Lung (tissue), 12 donors: ENCODE results near the gene PPP1R1C. TPM values are rescaled to one million over a fixed set of nuclear protein-coding genes. Genes with fewer than 3 reads are reported as not detected.

Source experiments
- ATAC-seq: fragments of 200-7000 bp; cut with Tn5 transposase; one replicate; pipeline ENCODE4 v1.9.1; 2020; ENCODE audit warnings: moderate number of reproducible peaks; ENCODE audit not compliant: insufficient read depth, low FRiP score
- DNase-seq, 3 donors: peaks; one replicate each; pipeline ENCODE4 v3.0.0-alpha.2; 2013 to 2017
- H3K27ac ChIP-seq, 2 donors: one replicate each; pipeline ENCODE4 v1.5.1; 2013; ENCODE audit warnings: mild to moderate bottlenecking in 2 of 2, moderate library complexity in 2 of 2, control low read depth in 1 of 2, inconsistent platforms in 1 of 2, low read depth in 1 of 2, low read length in 1 of 2
- H3K27me3 ChIP-seq, 3 donors: one replicate each; pipeline ENCODE4 v1.5.1; 2013; ENCODE audit warnings: low read length in 2 of 3; ENCODE audit not compliant: control insufficient read depth in 3 of 3, insufficient read depth in 3 of 3
- H3K36me3 ChIP-seq, 4 donors: one replicate each; pipeline ENCODE4 v1.5.1; 2013; ENCODE audit warnings: low read length in 4 of 4, mild to moderate bottlenecking in 1 of 4, moderate library complexity in 1 of 4; ENCODE audit not compliant: control insufficient read depth in 4 of 4, insufficient read depth in 4 of 4
- H3K4me1 ChIP-seq, 5 donors: one replicate each; pipeline ENCODE4 v1.5.1; 2013; ENCODE audit warnings: low read length in 5 of 5, mild to moderate bottlenecking in 2 of 5, moderate library complexity in 1 of 5; ENCODE audit not compliant: control insufficient read depth in 5 of 5, insufficient read depth in 5 of 5
- H3K4me3 ChIP-seq: one replicate; pipeline ENCODE4 v1.5.1; 2013; ENCODE audit warnings: mild to moderate bottlenecking, control low read depth, moderate library complexity
- H3K9ac ChIP-seq, 2 donors: one replicate each; pipeline ENCODE4 v1.5.1; 2013; ENCODE audit warnings: low read length in 2 of 2, control low read depth in 1 of 2; ENCODE audit not compliant: insufficient read depth in 1 of 2
- H3K9me3 ChIP-seq, 4 donors: one replicate each; pipeline ENCODE4 v1.5.1; 2013; ENCODE audit warnings: low read length in 3 of 4, mild to moderate bottlenecking in 1 of 4, moderate library complexity in 1 of 4; ENCODE audit not compliant: control insufficient read depth in 4 of 4, insufficient read depth in 3 of 4
- WGBS, 2 donors: extraction: QIAGEN DNeasy Blood & Tissue Kit; methylation state at CpG; one replicate each; pipeline ENCODE4 v1.1.7; 2013; 5-methylcytosine and 5-hydroxymethylcytosine counted together
- polyA plus RNA-seq, 2 donors: library from polyadenylated mRNA; stranded (reverse); fragments of 200-250 nt; gene quantifications; one replicate each; pipeline ENCODE4 v1.2.1, GENCODE V29; 2013
- total RNA-seq, 2 donors: library from RNA; depleted of rRNA in 1 of 2; stranded (reverse); fragments of >200 nt in 1 of 2; gene quantifications; one replicate each; pipeline ENCODE4 v1.2.1, GENCODE V29; 2014 to 2021
- TF ChIP-seq, protein P1 (sequence below): IDR thresholded peaks from 2 replicates; pipeline ENCODE4 v1.5.1; 2012; ENCODE audit warnings: mild to moderate bottlenecking; ENCODE audit errors: control extremely low read depth, extremely low read depth
- donor health status: control.
- donor health status: control.
- donor health status: Bipolar disorder and iron deficiency.
- donor health status: healthy.
- donor health status: DM: yes; HTN: yes; CAD: no.

PPP1R1C gene
- total and polyA plus RNA-seq, 4 donors = 1.2 to 6.3 (median 4.5) TPM

DNA sequence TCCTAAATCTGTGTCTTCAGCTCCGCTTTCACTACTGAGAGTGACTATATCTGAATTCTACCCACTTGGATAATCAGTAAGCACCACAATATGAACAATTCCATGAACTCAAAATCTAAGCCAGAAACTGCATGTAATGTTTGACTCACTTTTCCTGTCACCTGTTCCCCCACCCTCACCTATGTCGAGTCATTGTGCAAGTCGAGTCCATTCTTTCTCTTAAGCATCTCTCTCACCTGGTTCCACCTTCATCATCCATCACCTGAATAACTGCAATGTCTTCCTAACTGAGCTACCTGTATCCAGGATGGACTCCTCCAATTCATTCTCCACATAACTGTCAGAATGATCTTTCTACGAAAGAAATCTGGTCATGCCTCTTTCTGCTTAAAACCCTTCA, 58.2 kb downstream of the PPP1R1C start:
- Histone ChIP-seq H3K27me3 (no peaks in the 10 kb centered on the region), H3K36me3 (no peaks in the 10 kb centered on the region), H3K9ac (no peak overlapping the region), H3K4me3 (no peak overlapping the region), H3K27ac (no peak overlapping the region), H3K4me1 (no peaks in the 10 kb centered on the region), H3K9me3 (no peaks in the 10 kb centered on the region)
- 88 to 93% methylated on average over 4 of the region's 4 CpGs for WGBS, 2 donors
- no peak for ATAC-seq
- DNase-seq = no peak
- TF ChIP-seq, protein P1, sequence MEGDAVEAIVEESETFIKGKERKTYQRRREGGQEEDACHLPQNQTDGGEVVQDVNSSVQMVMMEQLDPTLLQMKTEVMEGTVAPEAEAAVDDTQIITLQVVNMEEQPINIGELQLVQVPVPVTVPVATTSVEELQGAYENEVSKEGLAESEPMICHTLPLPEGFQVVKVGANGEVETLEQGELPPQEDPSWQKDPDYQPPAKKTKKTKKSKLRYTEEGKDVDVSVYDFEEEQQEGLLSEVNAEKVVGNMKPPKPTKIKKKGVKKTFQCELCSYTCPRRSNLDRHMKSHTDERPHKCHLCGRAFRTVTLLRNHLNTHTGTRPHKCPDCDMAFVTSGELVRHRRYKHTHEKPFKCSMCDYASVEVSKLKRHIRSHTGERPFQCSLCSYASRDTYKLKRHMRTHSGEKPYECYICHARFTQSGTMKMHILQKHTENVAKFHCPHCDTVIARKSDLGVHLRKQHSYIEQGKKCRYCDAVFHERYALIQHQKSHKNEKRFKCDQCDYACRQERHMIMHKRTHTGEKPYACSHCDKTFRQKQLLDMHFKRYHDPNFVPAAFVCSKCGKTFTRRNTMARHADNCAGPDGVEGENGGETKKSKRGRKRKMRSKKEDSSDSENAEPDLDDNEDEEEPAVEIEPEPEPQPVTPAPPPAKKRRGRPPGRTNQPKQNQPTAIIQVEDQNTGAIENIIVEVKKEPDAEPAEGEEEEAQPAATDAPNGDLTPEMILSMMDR = no peak

DNA sequence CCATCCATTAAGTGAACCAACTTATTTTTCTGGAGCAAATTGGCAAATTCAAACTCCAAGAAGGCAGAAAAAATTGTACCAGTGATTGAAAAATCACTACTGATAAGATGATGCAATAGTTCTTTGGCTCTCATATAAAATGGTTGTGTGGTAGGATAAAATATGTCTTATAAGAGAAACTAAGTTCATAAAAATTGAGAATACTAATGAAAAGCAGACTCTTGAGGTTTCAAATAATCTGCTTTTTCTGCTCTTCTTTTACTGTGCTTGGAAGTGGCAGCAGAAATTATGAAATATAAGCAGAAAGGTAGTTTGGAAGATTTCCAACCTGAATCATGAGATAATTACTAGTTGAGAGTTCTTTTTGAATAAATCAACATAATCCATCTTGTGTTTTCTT, 61.9 kb downstream of the PPP1R1C start:
- Histone ChIP-seq H3K27me3 (no peaks in the 10 kb centered on the region), H3K27ac (no peak overlapping the region), H3K4me3 (no peak overlapping the region), H3K9me3 (no peaks in the 10 kb centered on the region), H3K9ac (no peak overlapping the region), H3K4me1 (no peaks in the 10 kb centered on the region), H3K36me3 (no peaks in the 10 kb centered on the region)
- TF ChIP-seq, protein P1 = no peak
- DNase-seq = no peak
- no peak for ATAC-seq

DNA sequence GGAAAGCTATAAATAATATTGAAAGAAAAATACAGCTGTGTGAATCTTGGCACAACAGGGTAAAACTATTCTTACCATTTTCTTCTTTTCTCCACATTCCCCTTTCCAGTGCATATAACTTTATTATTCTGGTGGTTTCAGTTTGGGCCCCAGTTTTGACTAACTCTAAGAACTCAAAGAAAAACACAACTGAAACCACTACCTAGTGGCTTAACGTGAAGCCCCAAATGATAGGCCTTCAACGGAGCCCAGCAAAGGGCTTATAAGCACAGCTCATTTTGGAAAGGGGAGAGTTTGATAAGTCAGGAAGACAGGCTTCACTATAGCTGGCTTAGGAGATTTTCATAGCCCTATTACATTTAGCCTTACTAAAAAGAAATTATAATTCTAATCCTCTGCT, 62.4 kb downstream of the PPP1R1C start:
- ATAC-seq (no peak), DNase-seq (no peak)
- TF ChIP-seq, protein P1 = no peak
- H3K27ac ChIP-seq = no peak overlapping the region
- no peak overlapping the region for H3K9ac ChIP-seq
- no peaks in the 10 kb centered on the region for H3K36me3 ChIP-seq
- H3K4me3 ChIP-seq = no peak overlapping the region
- WGBS, 2 donors = 92 to 96% methylated on average over 2 of the region's 2 CpGs
- H3K27me3 ChIP-seq = no peaks in the 10 kb centered on the region
- H3K4me1 ChIP-seq = no peaks in the 10 kb centered on the region
- no peaks in the 10 kb centered on the region for H3K9me3 ChIP-seq

DNA sequence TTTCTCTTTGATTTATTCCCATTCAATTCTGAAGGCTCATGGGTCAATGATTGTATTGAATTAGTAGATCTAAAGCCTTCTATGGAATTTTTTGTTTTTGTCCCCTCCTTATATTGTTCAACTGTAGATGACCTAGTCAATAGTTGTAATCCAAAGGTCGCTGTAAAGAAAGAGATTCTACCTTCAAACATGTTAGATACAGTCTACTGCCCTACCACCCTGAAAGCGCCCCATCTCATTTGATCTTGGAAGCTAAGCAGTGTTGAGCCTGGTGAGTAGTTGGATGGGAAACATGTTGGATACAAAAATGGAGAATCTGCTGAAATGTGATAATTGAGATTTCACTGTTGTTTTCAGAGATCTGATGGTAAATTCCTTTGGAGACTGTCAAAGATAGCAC, 63.0 kb downstream of the PPP1R1C start:
- H3K4me1 ChIP-seq = no peaks in the 10 kb centered on the region
- no peak overlapping the region for H3K4me3 ChIP-seq
- H3K27ac ChIP-seq = no peak overlapping the region
- H3K27me3 ChIP-seq = no peaks in the 10 kb centered on the region
- ATAC-seq (no peak), DNase-seq (no peak)
- 95 to 96% methylated on average over 2 of the region's 2 CpGs for WGBS, 2 donors
- TF ChIP-seq, protein P1 = no peak
- no peak overlapping the region for H3K9ac ChIP-seq
- H3K36me3 ChIP-seq = no peaks in the 10 kb centered on the region
- no peaks in the 10 kb centered on the region for H3K9me3 ChIP-seq
